NT2/D1 (cell line): ENCODE measurements around the gene SPINT4.
"Not testable (repeated sequence)": the region's sequence is repeated elsewhere in the genome, so short reads cannot be mapped to it uniquely, and the experiment has no call there.

Source experiments
- DNase-seq: peaks from one replicate; pipeline ENCODE4 v3.0.0-alpha.2; 2011; ENCODE audit warnings: low read depth, low spot score
- H3K27me3 ChIP-seq: 2 replicates; pipeline ENCODE4 v1.6.0; 2011; ENCODE audit warnings: mild to moderate bottlenecking; ENCODE audit not compliant: insufficient read length, insufficient read depth
- H3K36me3 ChIP-seq: 2 replicates; pipeline ENCODE4 v1.6.1; 2011; ENCODE audit warnings: mild to moderate bottlenecking, low read length, mixed read lengths; ENCODE audit not compliant: insufficient read depth, insufficient read length
- H3K4me1 ChIP-seq: 2 replicates; pipeline ENCODE4 v1.5.1; 2011; ENCODE audit not compliant: insufficient read depth, insufficient read length
- H3K4me3 ChIP-seq: 2 replicates; pipeline ENCODE4 v1.5.1; 2011; ENCODE audit warnings: low read depth; ENCODE audit not compliant: insufficient read length
- H3K9ac ChIP-seq: 2 replicates; pipeline ENCODE4 v1.6.0; 2011; ENCODE audit warnings: low read depth; ENCODE audit not compliant: insufficient read length
- H3K9me3 ChIP-seq: 2 replicates; pipeline ENCODE4 v1.5.1; 2011; ENCODE audit warnings: mild to moderate bottlenecking, low read length; ENCODE audit not compliant: insufficient read depth
- SUZ12 ChIP-seq: IDR thresholded peaks from 2 replicates; pipeline ENCODE4 v1.6.1; 2011; ENCODE audit not compliant: insufficient read length, insufficient read depth; ENCODE audit errors: extremely low read depth
- YY1 ChIP-seq: IDR thresholded peaks from 2 replicates; pipeline ENCODE4 v1.6.1; 2011; ENCODE audit not compliant: insufficient read length, insufficient read depth
- ZNF274 ChIP-seq: IDR thresholded peaks from 2 replicates; pipeline ENCODE4 v1.6.1; 2011; ENCODE audit warnings: mild to moderate bottlenecking, low read depth, low read length

Gene SPINT4

DNA sequence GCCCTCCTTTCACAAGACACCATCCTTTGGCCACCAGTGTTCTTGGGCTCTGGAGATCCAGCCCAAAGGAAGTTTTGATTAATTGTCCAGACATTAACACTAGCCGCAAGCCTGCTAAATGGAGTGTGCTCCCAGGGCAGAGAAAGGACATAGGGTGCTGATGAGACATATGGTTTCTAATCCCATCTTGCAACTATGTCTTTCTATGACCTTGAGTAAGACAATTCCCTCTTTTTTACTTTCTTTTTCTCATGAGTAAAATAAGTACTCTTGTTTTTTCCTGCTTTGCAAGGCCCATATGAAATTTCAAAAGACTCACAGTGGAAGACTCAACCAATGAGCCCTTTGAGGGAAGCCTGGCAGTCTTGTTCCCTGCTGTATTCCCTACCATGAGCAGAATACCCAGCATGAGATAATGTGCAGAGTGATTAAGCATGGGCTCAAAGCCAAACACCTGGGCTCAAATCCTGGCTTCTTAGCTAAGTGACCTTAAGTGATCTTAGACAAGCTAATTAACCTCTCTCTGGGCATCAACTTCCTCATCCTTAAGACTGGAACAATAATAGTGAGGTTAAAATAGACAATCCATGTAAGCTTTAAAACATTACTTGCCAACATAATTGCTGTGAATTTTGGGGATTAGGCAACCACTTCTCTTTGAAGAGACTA is 17.0 kb upstream of the SPINT4 start, which contains the start of gene WFDC10B:
WFDC10B (minus strand) TSS at position 51 of the 669 bp plus-strand sequence. CDS start 19,027 bp downstream, outside the sequence.
- no peaks in the 10 kb centered on the region for H3K9me3 ChIP-seq
- H3K36me3 ChIP-seq = no peaks in the 10 kb centered on the region
- no peak within 1 kb of the TSS for H3K9ac ChIP-seq
- no peak within 1 kb of the TSS for H3K4me3 ChIP-seq
- H3K27me3 ChIP-seq = no peaks in the 10 kb centered on the region
- TF ChIP-seq ZNF274 = no peak
- TF ChIP-seq SUZ12 = no peak
- TF ChIP-seq YY1 = no peak
- no peaks in the 10 kb centered on the region for H3K4me1 ChIP-seq
- DNase-seq = no peak

DNA sequence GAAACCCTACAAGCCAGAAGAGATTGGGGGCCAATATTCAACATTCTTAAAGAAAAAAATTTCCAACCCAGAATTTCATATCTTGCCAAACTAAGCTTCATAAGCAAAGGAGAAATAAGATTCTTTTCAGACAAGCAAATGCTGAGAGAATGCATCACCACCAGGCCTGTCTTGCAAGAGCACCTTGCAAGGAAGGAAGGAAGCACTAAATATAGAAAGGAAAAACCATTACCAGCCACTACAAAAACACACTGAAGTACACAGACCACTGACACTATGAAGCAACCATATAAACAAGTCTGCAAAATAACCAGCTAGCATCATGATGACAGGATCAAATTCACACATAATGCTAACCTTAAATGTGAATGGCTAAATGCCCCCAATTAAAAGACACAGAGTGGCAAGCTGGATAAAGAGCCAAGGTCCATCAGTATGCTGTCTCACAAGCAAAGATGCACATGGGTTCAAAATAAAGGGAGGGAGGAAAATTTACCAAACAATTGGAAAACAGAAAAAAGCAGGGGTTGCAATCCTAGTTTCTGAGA is 5.9 kb upstream of the SPINT4 start:
- DNase-seq, H3K36me3 ChIP-seq, H3K27me3 ChIP-seq, H3K9ac ChIP-seq, H3K4me1 ChIP-seq, H3K4me3 ChIP-seq, H3K9me3 ChIP-seq: not testable (repeated sequence)

DNA sequence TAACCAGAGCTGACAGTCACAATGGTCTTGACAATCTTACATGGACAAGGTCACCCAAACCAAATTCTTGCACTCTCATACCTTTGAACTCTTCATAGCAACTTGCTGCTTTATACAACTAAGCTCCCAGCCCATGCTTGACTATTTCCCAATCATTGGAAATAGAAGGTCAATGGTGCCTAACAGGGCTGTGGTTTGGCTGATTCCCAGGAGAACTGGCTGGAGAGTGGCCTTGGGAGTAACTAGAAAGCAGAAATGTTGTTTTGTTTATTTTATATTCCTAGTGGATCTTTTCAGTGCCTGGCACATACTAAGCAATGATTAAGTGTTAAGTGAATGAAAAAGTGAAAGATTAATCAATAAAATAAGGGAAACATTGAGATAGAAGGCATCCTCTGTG is 3.0 kb downstream of the SPINT4 start:
- no peak for DNase-seq
- Histone ChIP-seq H3K4me1 (no peaks in the 10 kb centered on the region), H3K4me3 (no peak overlapping the region), H3K27me3 (no peaks in the 10 kb centered on the region), H3K9me3 (no peaks in the 10 kb centered on the region), H3K9ac (no peak overlapping the region), H3K36me3 (no peaks in the 10 kb centered on the region)
- no peak for TF ChIP-seq ZNF274
- TF ChIP-seq YY1 = no peak
- TF ChIP-seq SUZ12 = no peak

DNA sequence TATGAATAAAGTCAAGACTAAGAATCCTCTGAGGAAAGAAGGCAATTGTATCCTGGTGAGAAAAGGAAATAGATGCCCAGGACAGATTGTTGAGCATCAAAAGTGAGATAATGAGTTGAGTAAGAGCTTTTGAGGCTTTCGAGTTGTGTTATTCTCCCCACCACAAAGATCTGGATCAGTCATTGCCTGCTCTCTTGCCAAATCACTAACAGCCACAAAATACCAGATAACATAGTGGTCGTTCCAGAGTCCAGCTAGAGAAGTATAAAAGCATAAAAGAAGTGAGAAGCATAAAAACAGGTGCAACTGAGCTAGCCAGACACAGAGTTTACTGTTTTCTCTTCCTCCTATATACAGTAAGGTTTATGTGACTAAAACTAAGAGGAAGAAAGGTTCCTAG is 4.9 kb downstream of the SPINT4 start:
- no peak overlapping the region for H3K4me3 ChIP-seq
- H3K9me3 ChIP-seq = peaks cover 7% of the 10 kb centered on the region
- no peak for DNase-seq
- no peaks in the 10 kb centered on the region for H3K36me3 ChIP-seq
- no peaks in the 10 kb centered on the region for H3K4me1 ChIP-seq
- H3K9ac ChIP-seq = no peak overlapping the region
- H3K27me3 ChIP-seq = no peaks in the 10 kb centered on the region
- TF ChIP-seq YY1 = no peak
- no peak for TF ChIP-seq SUZ12
- TF ChIP-seq ZNF274 = no peak

DNA sequence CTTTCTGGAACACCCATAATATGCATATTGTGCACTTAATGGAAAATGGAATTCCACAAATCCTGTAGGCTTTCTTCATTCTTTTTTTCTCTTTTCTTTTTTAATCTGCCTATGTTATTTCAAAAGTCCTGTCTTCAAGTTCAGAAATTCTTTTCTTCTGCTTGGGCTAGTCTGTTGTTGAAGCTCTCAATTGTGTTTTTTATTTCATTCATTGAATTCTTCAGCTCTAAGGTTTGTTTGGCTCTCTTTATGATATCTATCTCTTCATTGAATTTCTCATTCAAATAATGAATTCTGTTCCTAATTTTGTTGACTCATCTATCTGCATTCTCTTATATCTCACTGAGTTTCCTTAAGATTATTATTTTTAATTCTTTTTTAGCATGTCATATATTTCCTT is 10.1 kb downstream of the SPINT4 start:
- TF ChIP-seq YY1 = no peak
- no peak for TF ChIP-seq ZNF274
- TF ChIP-seq SUZ12 = no peak

DNA sequence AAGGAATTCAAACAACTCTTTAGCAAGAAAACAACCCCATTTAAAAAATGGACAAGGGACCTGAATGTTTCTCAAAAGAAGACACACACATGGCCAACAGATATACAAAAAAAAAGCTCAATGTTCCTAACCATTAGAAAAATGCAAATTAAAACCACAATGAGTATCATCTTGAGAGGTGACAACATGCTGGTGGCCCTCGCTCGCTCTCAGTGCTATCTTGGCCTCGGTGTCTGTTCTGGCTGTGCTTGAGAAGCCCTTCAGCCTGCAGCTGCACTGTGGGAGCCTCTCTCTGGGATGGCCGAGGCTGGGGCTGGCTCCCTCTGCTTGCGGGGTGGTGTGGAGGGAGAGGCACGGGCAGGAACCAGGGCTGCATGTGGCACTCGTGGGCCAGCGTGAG is 13.4 kb downstream of the SPINT4 start:
- Histone ChIP-seq H3K36me3 (no peaks in the 10 kb centered on the region), H3K27me3 (no peaks in the 10 kb centered on the region), H3K4me3 (no peak overlapping the region), H3K9me3 (peaks cover 45% of the 10 kb centered on the region), H3K4me1 (no peaks in the 10 kb centered on the region), H3K9ac (no peak overlapping the region)
- TF ChIP-seq SUZ12 (no peak), ZNF274 (no peak), YY1 (no peak)
- no peak for DNase-seq

More for the DNA sequence above, 10.1 kb downstream of the SPINT4 start:
- Histone ChIP-seq H3K4me1 (no peaks in the 10 kb centered on the region), H3K27me3 (no peaks in the 10 kb centered on the region), H3K9ac (no peak overlapping the region), H3K36me3 (no peaks in the 10 kb centered on the region), H3K9me3 (peaks cover 45% of the 10 kb centered on the region), H3K4me3 (no peak overlapping the region)
- DNase-seq = no peak

DNA sequence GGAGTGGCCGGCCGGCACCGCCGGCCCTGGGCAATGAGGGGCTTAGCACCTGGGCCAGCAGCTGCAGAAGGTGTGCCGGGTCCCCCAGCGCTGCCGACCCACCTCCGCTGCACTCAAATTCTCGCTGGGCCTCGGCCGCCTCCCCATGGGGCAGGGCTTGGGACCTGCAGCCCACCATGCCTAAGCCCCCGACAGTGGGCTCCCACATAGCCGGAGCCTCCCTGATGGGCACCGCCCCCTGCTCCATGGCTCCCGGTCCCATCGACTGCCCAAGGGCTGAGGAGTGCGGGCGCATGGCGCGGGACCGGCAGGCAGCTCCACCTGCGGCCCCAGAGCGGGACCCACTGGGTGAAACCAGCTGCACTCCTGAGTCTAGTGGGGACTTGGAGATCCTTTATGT is 13.8 kb downstream of the SPINT4 start:
- Histone ChIP-seq H3K9me3 (peaks cover 45% of the 10 kb centered on the region), H3K4me3 (no peak overlapping the region), H3K27me3 (no peaks in the 10 kb centered on the region), H3K4me1 (no peaks in the 10 kb centered on the region), H3K36me3 (no peaks in the 10 kb centered on the region), H3K9ac (no peak overlapping the region)
- TF ChIP-seq ZNF274 (no peak), SUZ12 (no peak), YY1 (no peak)
- DNase-seq = no peak
